ENCODE results near the gene TIMM17A.
"Not testable (repeated sequence)": the region's sequence is repeated elsewhere in the genome, so short reads cannot be mapped to it uniquely, and the experiment has no call there.

TIMM17A gene

GRCh38 chr1:201930137-201930536, 25.2 kb upstream of the TIMM17A start:
- Mint-ChIP-seq H3K9me3 (no peaks in the 10 kb centered on the region), H3K4me3 (no peak overlapping the region), H3K27me3 (peaks cover 25% of the 10 kb centered on the region), H3K36me3 (no peaks in the 10 kb centered on the region), H3K4me1 (no peaks in the 10 kb centered on the region), H3K27ac (no peak overlapping the region)
- CTCF ChIA-PET = no interaction called here
- DNase-seq = no peak

- Mint-ChIP-seq H3K9me3 (no peaks in the 10 kb centered on the region), H3K27ac (no peak overlapping the region), H3K4me3 (no peak overlapping the region), H3K27me3 (peaks cover 22% of the 10 kb centered on the region), H3K36me3 (no peaks in the 10 kb centered on the region), H3K4me1 (no peaks in the 10 kb centered on the region)
- DNase-seq = no peak
- CTCF ChIA-PET = no interaction called here
These were observed 24.5 kb upstream of the TIMM17A start for GRCh38 chr1:201930803-201931202.

- CTCF ChIA-PET = no interaction called here
- no peaks in the 10 kb centered on the region for H3K4me1 Mint-ChIP-seq
These were observed 21.4 kb upstream of the TIMM17A start for GRCh38 chr1:201933840-201934430.

GRCh38 chr1:201937624-201938213, 17.6 kb upstream of the TIMM17A start:
- Mint-ChIP-seq H3K4me3 (no peak overlapping the region), H3K4me1 (no peaks in the 10 kb centered on the region), H3K36me3 (no peaks in the 10 kb centered on the region), H3K9me3 (no peaks in the 10 kb centered on the region), H3K27me3 (peaks cover 55% of the 10 kb centered on the region), H3K27ac (no peak overlapping the region)
- no peak for DNase-seq
- CTCF ChIA-PET = no interaction called here

More at GRCh38 chr1:201933840-201934430, 21.4 kb upstream of the TIMM17A start:
- Mint-ChIP-seq H3K4me3 (no peak overlapping the region), H3K36me3 (no peaks in the 10 kb centered on the region), H3K27ac (no peak overlapping the region), H3K27me3 (peaks cover 39% of the 10 kb centered on the region), H3K9me3 (no peaks in the 10 kb centered on the region)
- DNase-seq = no peak

GRCh38 chr1:201938440-201939035, 16.8 kb upstream of the TIMM17A start:
- Mint-ChIP-seq H3K36me3 (no peaks in the 10 kb centered on the region), H3K4me3 (no peak overlapping the region), H3K27me3 (peaks cover 59% of the 10 kb centered on the region), H3K4me1 (no peaks in the 10 kb centered on the region), H3K27ac (no peak overlapping the region), H3K9me3 (no peaks in the 10 kb centered on the region)
- CTCF ChIA-PET = no interaction called here
- DNase-seq = no peak

- Mint-ChIP-seq H3K36me3 (no peaks in the 10 kb centered on the region), H3K4me1 (no peaks in the 10 kb centered on the region), H3K9me3 (no peaks in the 10 kb centered on the region), H3K27me3 (peaks cover 61% of the 10 kb centered on the region), H3K4me3 (no peak overlapping the region), H3K27ac (no peak overlapping the region)
- CTCF ChIA-PET = no interaction called here
- DNase-seq = no peak
These were observed 16.2 kb upstream of the TIMM17A start for GRCh38 chr1:201939148-201939547.

- no peak for DNase-seq
- CTCF ChIA-PET = no interaction called here
- Mint-ChIP-seq H3K27me3 (peaks cover 62% of the 10 kb centered on the region), H3K4me1 (no peaks in the 10 kb centered on the region), H3K9me3 (no peaks in the 10 kb centered on the region), H3K4me3 (no peak overlapping the region), H3K36me3 (no peaks in the 10 kb centered on the region), H3K27ac (no peak overlapping the region)
These were observed 15.7 kb upstream of the TIMM17A start for GRCh38 chr1:201939574-201939973.

- H3K27me3 Mint-ChIP-seq = peaks cover 63% of the 10 kb centered on the region
- DNase-seq, CTCF ChIA-PET, H3K4me3 Mint-ChIP-seq, H3K27ac Mint-ChIP-seq, H3K9me3 Mint-ChIP-seq, H3K36me3 Mint-ChIP-seq, H3K4me1 Mint-ChIP-seq: not testable (repeated sequence)
These were observed 15.0 kb upstream of the TIMM17A start for GRCh38 chr1:201940316-201940715.

GRCh38 chr1:201941420-201942128, 13.7 kb upstream of the TIMM17A start:
- Mint-ChIP-seq H3K4me3 (no peak overlapping the region), H3K36me3 (no peaks in the 10 kb centered on the region), H3K9me3 (no peaks in the 10 kb centered on the region), H3K4me1 (peaks cover 10% of the 10 kb centered on the region), H3K27me3 (peaks cover 68% of the 10 kb centered on the region), H3K27ac (no peak overlapping the region)
- CTCF ChIA-PET = no interaction called here
- DNase-seq = no peak

GRCh38 chr1:201942129-201942495, 13.2 kb upstream of the TIMM17A start:
- CTCF ChIA-PET = no interaction called here
- H3K27me3 Mint-ChIP-seq = peaks cover 71% of the 10 kb centered on the region
- peaks cover 10% of the 10 kb centered on the region for H3K4me1 Mint-ChIP-seq
- no peak for DNase-seq
- H3K9me3 Mint-ChIP-seq = no peaks in the 10 kb centered on the region
- no peaks in the 10 kb centered on the region for H3K36me3 Mint-ChIP-seq
- H3K27ac Mint-ChIP-seq = no peak overlapping the region
- H3K4me3 Mint-ChIP-seq = no peak overlapping the region

- H3K4me1 Mint-ChIP-seq = peaks cover 10% of the 10 kb centered on the region
- no peaks in the 10 kb centered on the region for H3K9me3 Mint-ChIP-seq
- H3K4me3 Mint-ChIP-seq = no peak overlapping the region
- H3K27ac Mint-ChIP-seq = no peak overlapping the region
- CTCF ChIA-PET = interaction anchor here (2.3 kb wide), 1 partner anchor 48 kb away, joined by 12 read pairs; no protein-coding TSS in a partner anchor
- H3K36me3 Mint-ChIP-seq = no peaks in the 10 kb centered on the region
- peaks cover 68% of the 10 kb centered on the region for H3K27me3 Mint-ChIP-seq
- DNase-seq = no peak
These were observed 11.3 kb upstream of the TIMM17A start for GRCh38 chr1:201944002-201944401.

- Mint-ChIP-seq H3K9me3 (no peaks in the 10 kb centered on the region), H3K36me3 (no peaks in the 10 kb centered on the region), H3K4me1 (peaks cover 10% of the 10 kb centered on the region), H3K27ac (no peak overlapping the region), H3K27me3 (peaks cover 73% of the 10 kb centered on the region), H3K4me3 (no peak overlapping the region)
- CTCF ChIA-PET = interaction anchor here (1.1 to 2.3 kb wide), 2 partner anchors 19 to 49 kb away, joined by 3 to 12 read pairs; no protein-coding TSS in a partner anchor
- DNase-seq = no peak
These were observed 10.7 kb upstream of the TIMM17A start for GRCh38 chr1:201944639-201945038.

- CTCF ChIA-PET = interaction anchor here (1.1 to 2.3 kb wide), 3 partner anchors 9 to 50 kb away, joined by 3 to 12 read pairs (median 4); no protein-coding TSS in a partner anchor
- Mint-ChIP-seq H3K4me1 (peaks cover 10% of the 10 kb centered on the region), H3K4me3 (no peak overlapping the region), H3K9me3 (no peaks in the 10 kb centered on the region), H3K27me3 (peaks cover 73% of the 10 kb centered on the region), H3K27ac (no peak overlapping the region), H3K36me3 (no peaks in the 10 kb centered on the region)
- no peak for DNase-seq
These were observed 10.1 kb upstream of the TIMM17A start for GRCh38 chr1:201945157-201945556.

GRCh38 chr1:201945863-201946223, 9.5 kb upstream of the TIMM17A start:
- H3K4me3 Mint-ChIP-seq = no peak overlapping the region
- peaks cover 73% of the 10 kb centered on the region for H3K27me3 Mint-ChIP-seq
- CTCF ChIA-PET = interaction anchor here (0.6 to 2.3 kb wide), 5 partner anchors 9 to 202 kb away, joined by 3 to 12 read pairs (median 3); no protein-coding TSS in a partner anchor
- H3K4me1 Mint-ChIP-seq = peaks cover 10% of the 10 kb centered on the region
- no peaks in the 10 kb centered on the region for H3K9me3 Mint-ChIP-seq
- H3K36me3 Mint-ChIP-seq = no peaks in the 10 kb centered on the region
- no peak overlapping the region for H3K27ac Mint-ChIP-seq
- DNase-seq = no peak
